HepG2 (cell line): Measurements from ENCODE around the gene HTR3C. TPM values are rescaled to one million over a fixed set of nuclear protein-coding genes. Genes with fewer than 3 reads are reported as not detected.

Experiments
- AKNA ChIP-seq: sonication (generic); formaldehyde crosslinking; IDR thresholded peaks from 2 replicates; pipeline ENCODE4 v1.4.0; 2020; ENCODE audit warnings: missing genetic modification reagents, borderline replicate concordance
- KLF11 ChIP-seq: IDR thresholded peaks from 2 replicates; pipeline ENCODE4 v1.6.1; 2016; ENCODE audit warnings: missing compliant biosample characterization
- NR2F1 ChIP-seq, 2 experiments: fragments of 450-650 bp in 1 of 2; formaldehyde crosslinking in 1 of 2; IDR thresholded peaks; 2 replicates each; pipeline versions ENCODE4 v1.5.0 to v1.6.1; 2016 to 2020; ENCODE audit warnings: mild to moderate bottlenecking in 1 of 2, missing compliant biosample characterization in 1 of 2, missing genetic modification reagents in 1 of 2, moderate library complexity in 1 of 2
- RBM39 ChIP-seq: fragments of 200-400 bp; formaldehyde crosslinking; IDR thresholded peaks from one replicate; pipeline ENCODE4 v1.6.1; 2018; ENCODE audit warnings: antibody characterized with exemption, mild to moderate bottlenecking, low read depth, low read length; ENCODE audit not compliant: poor library complexity, severe bottlenecking
- ZNF142 ChIP-seq: sonication (generic); formaldehyde crosslinking; IDR thresholded peaks from 2 replicates; pipeline ENCODE4 v1.4.0; 2020; ENCODE audit warnings: missing genetic modification reagents
- ZNF18 ChIP-seq: sonication (generic); formaldehyde crosslinking; IDR thresholded peaks from 2 replicates; pipeline ENCODE4 v1.8.0; 2022; ENCODE audit warnings: mild to moderate bottlenecking, missing genetic modification reagents; ENCODE audit not compliant: insufficient replicate concordance
- ZNF205 ChIP-seq: IDR thresholded peaks from 2 replicates; pipeline ENCODE4 v1.6.1; 2018; ENCODE audit warnings: missing biosample characterization, missing genetic modification reagents
- ZNF260 ChIP-seq: sonication (generic); formaldehyde crosslinking; IDR thresholded peaks from 2 replicates; pipeline ENCODE4 v1.4.0; 2020; ENCODE audit warnings: missing genetic modification reagents, low read depth, mild to moderate bottlenecking, borderline replicate concordance
- ZNF512 ChIP-seq: sonication (generic); formaldehyde crosslinking; IDR thresholded peaks from 2 replicates; pipeline ENCODE4 v1.4.0; 2020; ENCODE audit warnings: mild to moderate bottlenecking, missing genetic modification reagents
- ZNF770 ChIP-seq: sonication (generic); formaldehyde crosslinking; IDR thresholded peaks from 2 replicates; pipeline ENCODE4 v1.5.0; 2020; ENCODE audit warnings: mild to moderate bottlenecking, missing genetic modification reagents
- polyA plus RNA-seq, 8 experiments: library from polyadenylated mRNA; depleted of rRNA in 3 of 8; stranded (reverse) in 7 of 8; unstranded in 1 of 8; fragments of >200 nt; fragmentation: Illumina TruSeq in 4 of 8; extraction: Trizol in 4 of 8; gene quantifications; 2 replicates each; pipeline versions ENCODE4 v1.2.1 to v1.2.3, GENCODE V29; 2011 to 2016; ENCODE audit warnings: low read depth in 4 of 8, missing spikeins in 1 of 8, mixed read lengths in 1 of 8; ENCODE audit not compliant: insufficient read depth in 1 of 8
- total RNA-seq, 5 experiments: library from RNA; depleted of rRNA; stranded (reverse); fragments of >200 nt; fragmentation: Illumina TruSeq; extraction: Trizol; gene quantifications; 2 replicates each; pipeline ENCODE4 v1.2.3, GENCODE V29; 2016; ENCODE audit warnings: low read depth in 1 of 5

The HTR3C gene
- total and polyA plus RNA-seq, 2 of the 13 experiments (the other 11 are each of a cell fraction or from before 2014, with no cell fraction given) = not detected

GRCh38 chr3:184017672-184018423 is 35.0 kb upstream of the HTR3C start, which contains the start of gene ABCC5 (continued):
- TF ChIP-seq ZNF512 (peak; percentile 65; the same call in 1 of the 2 replicates), AKNA (no peak), RBM39 (no peak), ZNF142 (CRISPR knock-in tag) (0 out of 2 replicates have a peak, but pooled peaks have one; percentile 27), ZNF260 (CRISPR knock-in tag) (no peak), ZNF205 (CRISPR knock-in tag) (no peak), KLF11 (CRISPR knock-in tag) (no peak), ZNF770 (CRISPR knock-in tag) (no peak), ZNF18 (CRISPR knock-in tag) (peak; percentile 34), NR2F1 (CRISPR knock-in tag; IDR thresholded peaks at IDR 0.05) (no peak)
